Measurements from ENCODE around the gene PALB2. TPM values are rescaled to one million over a fixed set of nuclear protein-coding genes. Genes with fewer than 3 reads are reported as not detected.
"Not testable (repeated sequence)": the region's sequence is repeated elsewhere in the genome, so short reads cannot be mapped to it uniquely, and the experiment has no call there.

The PALB2 gene
- total and polyA plus RNA-seq, 4 experiments from 2014 or later, result 5.4 to 15.0 (median 9.8) TPM

GRCh38 chr16:23615805-23616204 lies 25.3 kb downstream of the PALB2 start:
- Mint-ChIP-seq H3K4me3 (no peak overlapping the region), H3K4me1 (no peaks in the 10 kb centered on the region), H3K36me3 (peaks cover 35 to 39% of the 10 kb centered on the region in 2 donors), H3K27me3 (no peaks in the 10 kb centered on the region), H3K9me3 (no peaks in the 10 kb centered on the region), H3K27ac (no peak overlapping the region)
- H3K4me3 ChIP-seq (ENCODE audit: low read length in 2 of 2), result no peak overlapping the region
- CTCF ChIA-PET (ENCODE audit: partially characterized antibody), result no interaction called here
- H3K27me3 ChIP-seq (ENCODE audit: insufficient read depth, low read length), result no peaks in the 10 kb centered on the region
- H3K36me3 ChIP-seq (ENCODE audit: insufficient read depth, low read length), result peaks cover 9% of the 10 kb centered on the region
- H3K27ac ChIP-seq (ENCODE audit: low read depth, low read length), result no peak overlapping the region
- POLR2A ChIA-PET (ENCODE audit: partially characterized antibody), result no interaction called here
- H3K9me3 ChIP-seq (ENCODE audit: control insufficient read depth in 1 of 2, low read length in 2 of 2), result no peaks in the 10 kb centered on the region
- intact Hi-C loops (cut with micrococcal nuclease), result no loop called here
- H3K4me1 ChIP-seq (ENCODE audit: insufficient read depth, low read length), result no peaks in the 10 kb centered on the region
- no peak for DNase-seq

- Mint-ChIP-seq H3K4me1 (no peaks in the 10 kb centered on the region), H3K9me3 (no peaks in the 10 kb centered on the region), H3K27me3 (no peaks in the 10 kb centered on the region), H3K27ac (no peak overlapping the region), H3K36me3 (peaks cover 19 to 30% of the 10 kb centered on the region in 2 donors), H3K4me3 (no peak overlapping the region)
- H3K27ac ChIP-seq (ENCODE audit: low read depth, low read length), result no peak overlapping the region
- no peaks in the 10 kb centered on the region for H3K9me3 ChIP-seq (ENCODE audit: control insufficient read depth in 1 of 2, low read length in 2 of 2)
- POLR2A ChIA-PET (ENCODE audit: partially characterized antibody), result no interaction called here
- H3K4me3 ChIP-seq (ENCODE audit: low read length in 2 of 2), result no peak overlapping the region
- no peaks in the 10 kb centered on the region for H3K4me1 ChIP-seq (ENCODE audit: insufficient read depth, low read length)
- intact Hi-C loops (cut with micrococcal nuclease), result no loop called here
- peaks cover 7% of the 10 kb centered on the region for H3K36me3 ChIP-seq (ENCODE audit: insufficient read depth, low read length)
- no peak for DNase-seq
- CTCF ChIA-PET (ENCODE audit: partially characterized antibody), result no interaction called here
- no peaks in the 10 kb centered on the region for H3K27me3 ChIP-seq (ENCODE audit: insufficient read depth, low read length)
Observed at GRCh38 chr16:23611936-23612335, 29.2 kb downstream of the PALB2 start.

- H3K27ac ChIP-seq (ENCODE audit: low read depth, low read length); H3K4me3 Mint-ChIP-seq; H3K27ac Mint-ChIP-seq; H3K4me3 ChIP-seq (ENCODE audit: low read length in 2 of 2); H3K27me3 ChIP-seq (ENCODE audit: insufficient read depth, low read length); H3K9me3 ChIP-seq (ENCODE audit: control insufficient read depth in 1 of 2, low read length in 2 of 2); DNase-seq; intact Hi-C loops (cut with micrococcal nuclease); POLR2A ChIA-PET (ENCODE audit: partially characterized antibody); H3K4me1 Mint-ChIP-seq; H3K9me3 Mint-ChIP-seq; H3K4me1 ChIP-seq (ENCODE audit: insufficient read depth, low read length); H3K27me3 Mint-ChIP-seq; CTCF ChIA-PET (ENCODE audit: partially characterized antibody): not testable (repeated sequence)
- peaks cover 14 to 28% of the 10 kb centered on the region in 2 donors for H3K36me3 Mint-ChIP-seq
- peaks cover 10% of the 10 kb centered on the region for H3K36me3 ChIP-seq (ENCODE audit: insufficient read depth, low read length)
Observed at GRCh38 chr16:23610905-23611304, 30.2 kb downstream of the PALB2 start.

GRCh38 chr16:23609929-23610328 lies 31.2 kb downstream of the PALB2 start:
- no peaks in the 10 kb centered on the region for H3K27me3 ChIP-seq (ENCODE audit: insufficient read depth, low read length)
- no peak overlapping the region for H3K27ac ChIP-seq (ENCODE audit: low read depth, low read length)
- H3K36me3 ChIP-seq (ENCODE audit: insufficient read depth, low read length), result peaks cover 14% of the 10 kb centered on the region
- ChIA-PET CTCF (ENCODE audit: partially characterized antibody) (interaction anchor here (0.6 to 0.7 kb wide), 2 partner anchors 13 to 175 kb away, joined by 4 read pairs; no protein-coding TSS in a partner anchor), POLR2A (ENCODE audit: partially characterized antibody) (no interaction called here)
- H3K4me1 Mint-ChIP-seq, result no peaks in the 10 kb centered on the region
- no peaks in the 10 kb centered on the region for H3K4me1 ChIP-seq (ENCODE audit: insufficient read depth, low read length)
- H3K36me3 Mint-ChIP-seq, result peaks cover 12 to 29% of the 10 kb centered on the region in 2 donors
- intact Hi-C loops (cut with micrococcal nuclease), result no loop called here
- H3K4me3 Mint-ChIP-seq, result no peak overlapping the region
- no peaks in the 10 kb centered on the region for H3K27me3 Mint-ChIP-seq
- H3K27ac Mint-ChIP-seq, result no peak overlapping the region
- no peaks in the 10 kb centered on the region for H3K9me3 ChIP-seq (ENCODE audit: control insufficient read depth in 1 of 2, low read length in 2 of 2)
- no peaks in the 10 kb centered on the region for H3K9me3 Mint-ChIP-seq
- no peak overlapping the region for H3K4me3 ChIP-seq (ENCODE audit: low read length in 2 of 2)
- no peak for DNase-seq

DNA sequence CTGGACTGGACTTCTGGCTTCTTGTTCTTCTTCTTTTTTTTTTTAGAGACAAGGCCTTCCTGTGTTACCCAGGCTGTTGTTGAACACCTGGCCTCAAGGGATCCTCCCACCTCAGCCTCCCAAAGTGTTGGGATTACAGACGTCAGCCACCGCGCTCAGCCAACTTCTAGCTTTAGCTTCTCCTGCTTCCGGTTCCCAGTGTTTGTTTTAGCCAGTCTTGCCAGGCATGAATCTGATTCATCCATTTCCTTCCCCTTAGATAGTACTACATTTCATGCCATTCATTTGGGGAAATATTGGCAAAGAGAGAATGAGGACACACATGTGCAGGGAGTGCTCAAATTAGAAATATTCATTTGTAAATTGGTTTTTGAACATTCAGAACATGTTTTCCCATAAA lies 32.9 kb downstream of the PALB2 start:
- H3K4me3 ChIP-seq (ENCODE audit: low read length in 2 of 2), result no peak overlapping the region
- ChIA-PET POLR2A (ENCODE audit: partially characterized antibody) (no interaction called here), CTCF (ENCODE audit: partially characterized antibody) (interaction anchor here (2.5 kb wide), 1 partner anchor 11 kb away, joined by 7 read pairs; no protein-coding TSS in a partner anchor)
- H3K27ac Mint-ChIP-seq, result peak overlapping the region in 1 of 7 donors; percentile 65
- no peak overlapping the region for H3K4me3 Mint-ChIP-seq
- H3K9me3 ChIP-seq (ENCODE audit: control insufficient read depth in 1 of 2, low read length in 2 of 2), result no peaks in the 10 kb centered on the region
- H3K9me3 Mint-ChIP-seq, result no peaks in the 10 kb centered on the region
- no peaks in the 10 kb centered on the region for H3K27me3 ChIP-seq (ENCODE audit: insufficient read depth, low read length)
- H3K27me3 Mint-ChIP-seq, result no peaks in the 10 kb centered on the region
- peaks cover 14% of the 10 kb centered on the region for H3K36me3 ChIP-seq (ENCODE audit: insufficient read depth, low read length)
- peaks cover 16 to 30% of the 10 kb centered on the region in 2 donors for H3K36me3 Mint-ChIP-seq
- H3K4me1 Mint-ChIP-seq, result no peaks in the 10 kb centered on the region
- intact Hi-C loops (cut with micrococcal nuclease), result no loop called here
- no peak for DNase-seq
- H3K27ac ChIP-seq (ENCODE audit: low read depth, low read length), result no peak overlapping the region
- H3K4me1 ChIP-seq (ENCODE audit: insufficient read depth, low read length), result no peaks in the 10 kb centered on the region

DNA sequence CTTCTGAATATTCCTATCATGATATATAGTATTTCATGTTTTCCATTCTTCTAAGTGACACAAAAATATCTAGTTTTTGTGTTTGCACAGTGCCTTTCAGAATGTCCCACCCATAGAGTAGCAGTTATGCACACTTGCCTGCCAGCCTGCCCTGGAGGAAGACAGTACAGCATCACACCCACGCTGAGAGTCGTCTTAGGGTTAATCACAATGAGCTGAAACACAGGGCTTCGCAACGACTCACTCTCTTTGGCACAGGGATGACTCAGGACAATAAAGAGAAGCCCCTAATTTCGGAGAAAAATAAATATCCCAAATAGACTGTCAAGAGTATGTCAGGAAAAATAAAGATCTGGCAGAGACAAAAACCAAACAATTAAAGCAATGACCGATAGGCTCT lies 33.4 kb downstream of the PALB2 start:
- no peaks in the 10 kb centered on the region for H3K9me3 Mint-ChIP-seq
- no peaks in the 10 kb centered on the region for H3K4me1 Mint-ChIP-seq
- no peak overlapping the region for H3K4me3 Mint-ChIP-seq
- intact Hi-C loops (cut with micrococcal nuclease), result no loop called here
- Histone ChIP-seq H3K27ac (ENCODE audit: low read depth, low read length) (no peak overlapping the region), H3K9me3 (ENCODE audit: control insufficient read depth in 1 of 2, low read length in 2 of 2) (no peaks in the 10 kb centered on the region), H3K4me1 (ENCODE audit: insufficient read depth, low read length) (no peaks in the 10 kb centered on the region), H3K36me3 (ENCODE audit: insufficient read depth, low read length) (peaks cover 14% of the 10 kb centered on the region), H3K4me3 (ENCODE audit: low read length in 2 of 2) (no peak overlapping the region), H3K27me3 (ENCODE audit: insufficient read depth, low read length) (no peaks in the 10 kb centered on the region)
- POLR2A ChIA-PET (ENCODE audit: partially characterized antibody), result no interaction called here
- no peak overlapping the region for H3K27ac Mint-ChIP-seq
- no peak for DNase-seq
- CTCF ChIA-PET (ENCODE audit: partially characterized antibody), result interaction anchor here (2.5 kb wide), 1 partner anchor 11 kb away, joined by 7 read pairs; no protein-coding TSS in a partner anchor
- no peaks in the 10 kb centered on the region for H3K27me3 Mint-ChIP-seq
- peaks cover 16 to 28% of the 10 kb centered on the region in 2 donors for H3K36me3 Mint-ChIP-seq

- Histone ChIP-seq H3K9me3 (ENCODE audit: control insufficient read depth in 1 of 2, low read length in 2 of 2) (no peaks in the 10 kb centered on the region), H3K36me3 (ENCODE audit: insufficient read depth, low read length) (peaks cover under 1% of the 10 kb centered on the region), H3K27me3 (ENCODE audit: insufficient read depth, low read length) (no peaks in the 10 kb centered on the region), H3K4me3 (ENCODE audit: low read length in 2 of 2) (no peak overlapping the region), H3K27ac (ENCODE audit: low read depth, low read length) (no peak overlapping the region), H3K4me1 (ENCODE audit: insufficient read depth, low read length) (peaks cover 16% of the 10 kb centered on the region)
- Mint-ChIP-seq H3K27me3 (no peaks in the 10 kb centered on the region), H3K36me3 (peaks cover 11 to 19% of the 10 kb centered on the region in 2 donors), H3K27ac (peak overlapping the region in 6 of 7 donors; percentile 1 to 77 (median 49)), H3K4me3 (peak overlapping the region; percentile 29 to 86 (median 56)), H3K9me3 (no peaks in the 10 kb centered on the region), H3K4me1 (peaks cover 6 to 38% (median 22%) of the 10 kb centered on the region in 4 donors)
- ChIA-PET POLR2A (ENCODE audit: partially characterized antibody) (interaction anchor here (1.0 to 1.3 kb wide), 4 partner anchors 27 to 87 kb away, joined by 4 to 7 read pairs (median 4); partner anchors contain the start of genes DCTN5, EARS2, GGA2 and PALB2), CTCF (ENCODE audit: partially characterized antibody) (interaction anchor here (0.7 to 3.0 kb wide), 15 partner anchors 8 to 161 kb away, joined by 3 to 11 read pairs (median 4); partner anchors contain the start of genes EARS2 and UBFD1)
- no peak for DNase-seq
- intact Hi-C loops (cut with micrococcal nuclease), result no loop called here
Observed at GRCh38 chr16:23597003-23597756, 43.9 kb downstream of the PALB2 start.

All from CD4-positive, alpha-beta memory T cell (primary cell).